ENCODE results near the gene LGR4. TPM values are rescaled to one million over a fixed set of nuclear protein-coding genes. Genes with fewer than 3 reads are reported as not detected.

Gene LGR4
- total and polyA plus RNA-seq, 2 experiments from 2014 or later = 14.9 to 59.2 TPM

- H3K27ac ChIP-seq = no peak overlapping the region
- H3K9me2 ChIP-seq (ENCODE audit: insufficient read depth) = no peaks in the 10 kb centered on the region
- no peak for TF ChIP-seq EZH2 (IDR thresholded peaks at IDR 0.05; ENCODE audit: insufficient read depth, poor library complexity, severe bottlenecking)
- TF ChIP-seq EZH2phosphoT487 (IDR thresholded peaks at IDR 0.05; ENCODE audit: insufficient read depth, low read depth) = no peak
- H2AFZ ChIP-seq = no peak overlapping the region
- no peak overlapping the region for H3K4me3 ChIP-seq
- no peaks in the 10 kb centered on the region for H3K27me3 ChIP-seq (replicated peaks; ENCODE audit: insufficient read depth)
- no peaks in the 10 kb centered on the region for H3K36me3 ChIP-seq (ENCODE audit: low read depth)
- WGBS, 2 experiments (ENCODE audit: low coverage in 1 of 2, low lambda C conversion rate in 2 of 2, missing lambda C conversion rate in 2 of 2) = 93 to 98% methylated on average over 4 of the region's 4 CpGs
- H3F3A ChIP-seq (ENCODE audit: insufficient read depth) = peaks cover 16% of the 10 kb centered on the region; the same call in 1 of the 2 replicates
- H3K79me2 ChIP-seq (ENCODE audit: insufficient read depth) = peaks cover 40% of the 10 kb centered on the region
- peaks cover 25% of the 10 kb centered on the region for H3K4me1 ChIP-seq (ENCODE audit: insufficient read depth)
- H3K9ac ChIP-seq = no peak overlapping the region
- in situ Hi-C loops (cut with MboI) = no loop called here
- no peak overlapping the region for H3K4me2 ChIP-seq (ENCODE audit: unreplicated experiment)
- no peaks in the 10 kb centered on the region for H3K9me3 ChIP-seq (ENCODE audit: low read depth)
- H4K20me1 ChIP-seq (ENCODE audit: insufficient read depth) = no peaks in the 10 kb centered on the region; the same call in 1 of the 2 replicates
- DNase-seq = no peak
These were observed 37.3 kb upstream of the LGR4 start for GRCh38 chr11:27509908-27510307.

GRCh38 chr11:27507557-27508322 is 35.1 kb upstream of the LGR4 start:
- in situ Hi-C loops (cut with MboI) = no loop called here
- Histone ChIP-seq H3K9ac (peak overlapping the region; percentile 96), H3K4me1 (ENCODE audit: insufficient read depth) (peaks cover 29% of the 10 kb centered on the region), H3K36me3 (ENCODE audit: low read depth) (no peaks in the 10 kb centered on the region), H3K27me3 (replicated peaks; ENCODE audit: insufficient read depth) (no peaks in the 10 kb centered on the region), H3K4me3 (peak overlapping the region; percentile 100), H2AFZ (peak overlapping the region; percentile 99), H3K4me2 (ENCODE audit: unreplicated experiment) (peak overlapping the region; percentile 99), H4K20me1 (ENCODE audit: insufficient read depth) (peaks cover 3% of the 10 kb centered on the region; the same call in 1 of the 2 replicates), H3K9me3 (ENCODE audit: low read depth) (no peaks in the 10 kb centered on the region), H3F3A (ENCODE audit: insufficient read depth) (no peaks in the 10 kb centered on the region), H3K79me2 (ENCODE audit: insufficient read depth) (peaks cover 61% of the 10 kb centered on the region), H3K27ac (no peak overlapping the region), H3K9me2 (ENCODE audit: insufficient read depth) (no peaks in the 10 kb centered on the region)
- TF ChIP-seq EZH2 (IDR thresholded peaks at IDR 0.05; ENCODE audit: insufficient read depth, poor library complexity, severe bottlenecking) (no peak), EZH2phosphoT487 (IDR thresholded peaks at IDR 0.05; ENCODE audit: insufficient read depth, low read depth) (no peak)
- peak; percentile 24 for DNase-seq
- WGBS, 2 experiments (ENCODE audit: low coverage in 1 of 2, low lambda C conversion rate in 2 of 2, missing lambda C conversion rate in 2 of 2) = 97 to 98% methylated on average over 3 to 4 of the region's 4 CpGs

GRCh38 chr11:27506200-27507182 is 33.9 kb upstream of the LGR4 start, which contains the start of gene LIN7C:
Gene LIN7C (minus strand): TSS chr11:27506769. CDS start chr11:27506752, 17 bp downstream.
- Histone ChIP-seq H3F3A (ENCODE audit: insufficient read depth) (no peaks in the 10 kb centered on the region; the same call in 1 of the 2 replicates), H3K27ac (peak within 1 kb of the TSS; percentile 77), H3K27me3 (replicated peaks; ENCODE audit: insufficient read depth) (no peaks in the 10 kb centered on the region), H3K36me3 (ENCODE audit: low read depth) (0 out of 2 replicates have a peak, but pooled peaks cover 3% of the 10 kb centered on the region), H4K20me1 (ENCODE audit: insufficient read depth) (peaks cover 3% of the 10 kb centered on the region; the same call in 1 of the 2 replicates), H3K9ac (peak within 1 kb of the TSS; percentile 96), H3K9me3 (ENCODE audit: low read depth) (no peaks in the 10 kb centered on the region), H3K4me3 (peak within 1 kb of the TSS; percentile 100), H3K4me1 (ENCODE audit: insufficient read depth) (peaks cover 29% of the 10 kb centered on the region), H3K79me2 (ENCODE audit: insufficient read depth) (peaks cover 74% of the 10 kb centered on the region), H3K9me2 (ENCODE audit: insufficient read depth) (no peaks in the 10 kb centered on the region), H3K4me2 (ENCODE audit: unreplicated experiment) (peak within 1 kb of the TSS; percentile 99), H2AFZ (peak within 1 kb of the TSS; percentile 99)
- no peak for TF ChIP-seq EZH2 (IDR thresholded peaks at IDR 0.05; ENCODE audit: insufficient read depth, poor library complexity, severe bottlenecking)
- peak; percentile 99 for DNase-seq
- in situ Hi-C loops (cut with MboI) = no loop called here
- WGBS, 2 experiments (ENCODE audit: low coverage in 1 of 2, low lambda C conversion rate in 2 of 2, missing lambda C conversion rate in 2 of 2) = 1% methylated on average over 48 to 56 of the region's 60 CpGs

GRCh38 chr11:27505781-27506180 is 33.2 kb upstream of the LGR4 start:
- H2AFZ ChIP-seq = peak overlapping the region; percentile 99
- peak overlapping the region; percentile 96 for H3K9ac ChIP-seq
- H3K4me3 ChIP-seq = peak overlapping the region; percentile 100
- in situ Hi-C loops (cut with MboI) = no loop called here
- H3K9me2 ChIP-seq (ENCODE audit: insufficient read depth) = no peaks in the 10 kb centered on the region
- TF ChIP-seq EZH2phosphoT487 (IDR thresholded peaks at IDR 0.05; ENCODE audit: insufficient read depth, low read depth) = no peak
- TF ChIP-seq EZH2 (IDR thresholded peaks at IDR 0.05; ENCODE audit: insufficient read depth, poor library complexity, severe bottlenecking) = no peak
- peaks cover under 1% of the 10 kb centered on the region; the same call in 1 of the 2 replicates for H3F3A ChIP-seq (ENCODE audit: insufficient read depth)
- peaks cover 3% of the 10 kb centered on the region; the same call in 1 of the 2 replicates for H4K20me1 ChIP-seq (ENCODE audit: insufficient read depth)
- peaks cover 29% of the 10 kb centered on the region for H3K4me1 ChIP-seq (ENCODE audit: insufficient read depth)
- no peaks in the 10 kb centered on the region for H3K9me3 ChIP-seq (ENCODE audit: low read depth)
- peaks cover 10% of the 10 kb centered on the region for H3K36me3 ChIP-seq (ENCODE audit: low read depth)
- no peaks in the 10 kb centered on the region for H3K27me3 ChIP-seq (replicated peaks; ENCODE audit: insufficient read depth)
- H3K4me2 ChIP-seq (ENCODE audit: unreplicated experiment) = peak overlapping the region; percentile 95
- 11 to 13% methylated on average over 5 of the region's 5 CpGs for WGBS, 2 experiments (ENCODE audit: low coverage in 1 of 2, low lambda C conversion rate in 2 of 2, missing lambda C conversion rate in 2 of 2)
- peaks cover 78% of the 10 kb centered on the region for H3K79me2 ChIP-seq (ENCODE audit: insufficient read depth)
- DNase-seq = no peak
- H3K27ac ChIP-seq = peak overlapping the region; percentile 77
